SK-N-SH (cell line): ENCODE measurements around the gene ABHD17B. TPM values are rescaled to one million over a fixed set of nuclear protein-coding genes. Genes with fewer than 3 reads are reported as not detected.

Source experiments
- CTCF ChIA-PET: fragments of 300-600, 350-600 bp; formaldehyde crosslinking; extraction: SDS; loops from one replicate; lab custom pipeline; 2021; lab: Yijun Ruan, JAX
- POLR2A ChIA-PET: fragments of 350-600 bp; sonication (Branson Sonifier 250); formaldehyde crosslinking; extraction: SDS; loops from one replicate; lab custom pipeline; 2020; ENCODE audit warnings: antibody characterized with exemption, inconsistent platforms; lab: Yijun Ruan, JAX
- DNase-seq: peaks from one replicate; pipeline ENCODE4 v3.0.0; 2012
- H2AFZ ChIP-seq: fragments of 200-600 bp; sonication (generic); 2 replicates; pipeline ENCODE4 v1.8.1; 2016; ENCODE audit warnings: antibody characterized with exemption, mild to moderate bottlenecking, low read depth
- H3F3A ChIP-seq: fragments of 200-600 bp; sonication (generic); replicated peaks from 2 replicates; pipeline ENCODE3; 2016; ENCODE audit warnings: antibody characterized with exemption, mild to moderate bottlenecking; ENCODE audit not compliant: insufficient read depth
- H3K27ac ChIP-seq, 2 experiments: fragments of 200-500 bp in 1 of 2; fragments of 200-600 bp in 1 of 2; sonication (Bioruptor generic) in 1 of 2; sonication (generic), shearing (Covaris generic) in 1 of 2; 2 replicates each; pipeline versions ENCODE4 v1.5.1 to v1.6.1; 2014 to 2016; ENCODE audit warnings: low read depth in 2 of 2, inconsistent platforms in 1 of 2, low read length in 1 of 2, mild to moderate bottlenecking in 1 of 2, mixed read lengths in 1 of 2
- H3K27me3 ChIP-seq: fragments of 200-600 bp; sonication (generic), shearing (Covaris generic); 2 replicates; pipeline ENCODE4 v1.6.1; 2016; ENCODE audit warnings: mixed run types; ENCODE audit not compliant: insufficient read depth
- H3K36me3 ChIP-seq, 2 experiments: fragments of 200-500 bp in 1 of 2; fragments of 200-600 bp in 1 of 2; sonication (Bioruptor generic) in 1 of 2; sonication (generic) in 1 of 2; replicated peaks in 1 of 2; 2 replicates each; pipeline versions ENCODE3 to v1.5.1; 2014 to 2016; ENCODE audit warnings: low read length in 1 of 2, mild to moderate bottlenecking in 1 of 2; ENCODE audit not compliant: insufficient read depth in 2 of 2, control insufficient read depth in 1 of 2
- H3K4me1 ChIP-seq, 2 experiments: fragments of 200-500 bp in 1 of 2; fragments of 200-600 bp in 1 of 2; sonication (Bioruptor generic) in 1 of 2; sonication (generic), shearing (Covaris generic) in 1 of 2; 2 replicates each; pipeline versions ENCODE4 v1.5.1 to v1.6.1; 2014 to 2016; ENCODE audit warnings: low read depth in 1 of 2, low read length in 1 of 2, mixed run types in 1 of 2; ENCODE audit not compliant: insufficient read depth in 2 of 2, control insufficient read depth in 1 of 2
- H3K4me2 ChIP-seq: fragments of 200-600 bp; sonication (generic), shearing (Covaris generic); 2 replicates; pipeline ENCODE4 v1.6.1; 2017; ENCODE audit warnings: mixed run types
- H3K4me3 ChIP-seq, 2 experiments: fragments of 200-500 bp in 1 of 2; fragments of 200-600 bp in 1 of 2; sonication (Bioruptor generic) in 1 of 2; sonication (generic), shearing (Covaris generic) in 1 of 2; 2 replicates each; pipeline versions ENCODE4 v1.5.1 to v1.8.1; 2014 to 2016; ENCODE audit warnings: low read depth in 2 of 2, inconsistent platforms in 1 of 2, low read length in 1 of 2, mild to moderate bottlenecking in 1 of 2, mixed read lengths in 1 of 2, moderate library complexity in 1 of 2
- H3K79me2 ChIP-seq: fragments of 200-600 bp; sonication (generic); 2 replicates; pipeline ENCODE4 v1.8.1; 2017; ENCODE audit warnings: mild to moderate bottlenecking; ENCODE audit not compliant: insufficient read depth
- H3K9ac ChIP-seq: fragments of 200-600 bp; sonication (generic); 2 replicates; pipeline ENCODE4 v1.6.1; 2017; ENCODE audit warnings: mixed run types
- H3K9me2 ChIP-seq: fragments of 200-600 bp; sonication (generic); 2 replicates; pipeline ENCODE4 v1.6.1; 2017; ENCODE audit warnings: mixed run types
- H3K9me3 ChIP-seq: fragments of 200-600 bp; sonication (generic); 2 replicates; pipeline ENCODE4 v1.6.1; 2017; ENCODE audit warnings: mixed run types, mild to moderate bottlenecking, moderate library complexity
- H4K20me1 ChIP-seq: fragments of 200-600 bp; sonication (generic); 2 replicates; pipeline ENCODE4 v1.6.1; 2017; ENCODE audit warnings: mild to moderate bottlenecking, mixed run types; ENCODE audit not compliant: insufficient read depth
- EZH2phosphoT487 ChIP-seq: fragments of 200-600 bp; sonication (generic); IDR thresholded peaks from 2 replicates; pipeline ENCODE4 v1.6.1; 2017; ENCODE audit warnings: low read depth, mixed run types, mild to moderate bottlenecking, antibody characterized with exemption, moderate library complexity, borderline replicate concordance
- FOSL2 ChIP-seq: IDR thresholded peaks from 2 replicates; pipeline ENCODE4 v1.4.0; 2012; ENCODE audit warnings: low read depth, mild to moderate bottlenecking, moderate library complexity, borderline replicate concordance
- FOXM1 ChIP-seq: IDR thresholded peaks from 2 replicates; pipeline ENCODE4 v1.4.0; 2012; ENCODE audit warnings: low read depth, mild to moderate bottlenecking
- GABPA ChIP-seq: IDR thresholded peaks from 2 replicates; pipeline ENCODE4 v1.4.0; 2012; ENCODE audit warnings: low read depth, mild to moderate bottlenecking
- GATA2 ChIP-seq: sonication (generic); formaldehyde crosslinking; IDR thresholded peaks from 2 replicates; pipeline ENCODE4 v1.5.0; 2020; ENCODE audit warnings: mild to moderate bottlenecking, missing genetic modification reagents
- MXI1 ChIP-seq: IDR thresholded peaks from 2 replicates; pipeline ENCODE4 v1.6.1; 2012; ENCODE audit warnings: mild to moderate bottlenecking, low read depth, low read length, improper control_type of control experiment
- NFIC ChIP-seq: IDR thresholded peaks from 2 replicates; pipeline ENCODE4 v1.4.0; 2012; ENCODE audit warnings: borderline replicate concordance
- NRF1 ChIP-seq: IDR thresholded peaks from 2 replicates; pipeline ENCODE4 v1.6.1; 2012; ENCODE audit warnings: low read depth, mild to moderate bottlenecking, low read length
- RCOR1 ChIP-seq: fragments of 150-350 bp; IDR thresholded peaks from 2 replicates; pipeline ENCODE4 v1.6.1; 2017; ENCODE audit warnings: antibody characterized with exemption, low read length
- SMC3 ChIP-seq: IDR thresholded peaks from 2 replicates; pipeline ENCODE4 v1.6.1; 2012; ENCODE audit warnings: low read depth, low read length, improper control_type of control experiment
- TAF1 ChIP-seq: IDR thresholded peaks from 2 replicates; pipeline ENCODE4 v1.6.1; 2012; ENCODE audit warnings: low read depth, mild to moderate bottlenecking, low read length, moderate library complexity, borderline replicate concordance
- TEAD4 ChIP-seq: IDR thresholded peaks from 2 replicates; pipeline ENCODE4 v1.4.0; 2012; ENCODE audit warnings: mild to moderate bottlenecking, borderline replicate concordance; ENCODE audit not compliant: insufficient read depth
- ZBTB33 ChIP-seq: IDR thresholded peaks from 2 replicates; pipeline ENCODE4 v1.4.0; 2012; ENCODE audit warnings: low read depth, borderline replicate concordance
- WGBS: methylation state at CpG from one replicate; pipeline ENCODE4 v1.1.6; 2017; ENCODE audit warnings: low lambda C conversion rate; 5-methylcytosine and 5-hydroxymethylcytosine counted together
- polyA plus RNA-seq, 3 experiments: library from polyadenylated mRNA; depleted of rRNA; stranded (reverse); fragments of >200 nt; gene quantifications; 2 replicates each; pipeline ENCODE4 v1.2.3, GENCODE V29; 2012
- TF ChIP-seq, protein P1 (sequence below): fragments of 150-350 bp; IDR thresholded peaks from 2 replicates; pipeline ENCODE4 v1.6.1; 2016; ENCODE audit warnings: mild to moderate bottlenecking, low read depth, low read length
- TF ChIP-seq, protein P2 (sequence below): fragments of 150-350 bp; IDR thresholded peaks from 2 replicates; pipeline ENCODE4 v1.6.1; 2017; ENCODE audit warnings: antibody characterized with exemption, low read length, low read depth, borderline replicate concordance
- TF ChIP-seq, protein P3 (sequence below): IDR thresholded peaks from 2 replicates; pipeline ENCODE4; 2012

The ABHD17B gene
- polyA plus RNA-seq, 1 of the 3 experiments (the other 2 are of a cell fraction), result 7.3 TPM

GRCh38 chr9:71875345-71875744, 35.6 kb downstream of the ABHD17B start:
- no peak overlapping the region for H3K4me3 ChIP-seq
- no peak for DNase-seq
- ChIA-PET CTCF (interaction anchor here (1.7 kb wide), 1 partner anchor 21 kb away, joined by 3 read pairs; no protein-coding TSS in a partner anchor), POLR2A (no interaction called here)
- H3K4me2 ChIP-seq, result no peak overlapping the region
- H2AFZ ChIP-seq, result no peak overlapping the region
- H3F3A ChIP-seq, result no peaks in the 10 kb centered on the region
- no peak overlapping the region for H3K9ac ChIP-seq
- H4K20me1 ChIP-seq, result no peaks in the 10 kb centered on the region
- H3K27ac ChIP-seq, result no peak overlapping the region
- H3K79me2 ChIP-seq, result peaks cover 68% of the 10 kb centered on the region
- H3K27me3 ChIP-seq, result no peaks in the 10 kb centered on the region
- H3K36me3 ChIP-seq, result peaks cover 14 to 20% of the 10 kb centered on the region in 2 experiments
- no peaks in the 10 kb centered on the region for H3K4me1 ChIP-seq
- H3K9me3 ChIP-seq, result peaks cover 11% of the 10 kb centered on the region
- H3K9me2 ChIP-seq, result no peaks in the 10 kb centered on the region
- no peak for TF ChIP-seq EZH2phosphoT487
- TF ChIP-seq SMC3, result no peak
- no peak for TF ChIP-seq MXI1
- TF ChIP-seq FOSL2, result no peak
- WGBS, result 98% methylated on average over 6 of the region's 6 CpGs

DNA sequence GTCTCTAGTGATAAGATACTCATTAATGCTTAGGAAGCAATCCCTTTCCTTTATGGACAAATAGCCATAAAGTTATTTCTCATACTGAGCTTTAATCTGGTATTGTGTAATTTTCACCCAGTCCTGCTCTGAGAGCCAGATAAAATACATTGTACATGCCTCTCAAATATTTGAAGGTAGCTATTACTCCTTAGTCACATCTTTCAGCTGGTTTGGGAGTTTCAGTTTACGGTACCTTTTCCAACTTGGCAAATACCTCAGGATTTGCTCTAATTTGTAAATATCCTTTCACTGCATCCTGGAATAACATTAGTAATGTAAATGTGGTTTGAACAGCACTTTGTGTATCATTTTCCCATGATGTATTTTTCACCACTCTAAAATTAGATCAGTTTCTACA, 47.4 kb downstream of the ABHD17B start:
- 91% methylated on average over 1 of the region's 1 CpG for WGBS
- Histone ChIP-seq H3K4me2 (no peak overlapping the region), H3K36me3 (peaks cover 17 to 34% of the 10 kb centered on the region in 2 experiments), H3K4me1 (no peaks in the 10 kb centered on the region), H3K27ac (no peak overlapping the region), H4K20me1 (no peaks in the 10 kb centered on the region), H3K79me2 (no peaks in the 10 kb centered on the region), H3F3A (no peaks in the 10 kb centered on the region), H2AFZ (no peak overlapping the region), H3K9ac (no peak overlapping the region), H3K9me2 (no peaks in the 10 kb centered on the region), H3K27me3 (no peaks in the 10 kb centered on the region), H3K4me3 (no peak overlapping the region), H3K9me3 (peaks cover 15% of the 10 kb centered on the region)
- DNase-seq, result no peak
- TF ChIP-seq GABPA (no peak), SMC3 (no peak), NRF1 (no peak), NFIC (no peak)
- ChIA-PET CTCF (no interaction called here), POLR2A (no interaction called here)

GRCh38 chr9:71861618-71862017, 49.4 kb downstream of the ABHD17B start:
- Histone ChIP-seq H3F3A (no peaks in the 10 kb centered on the region), H3K9ac (no peak overlapping the region), H3K27ac (no peak overlapping the region), H3K9me3 (peaks cover 15% of the 10 kb centered on the region), H3K36me3 (peaks cover 11 to 25% of the 10 kb centered on the region in 2 experiments), H3K4me3 (no peak overlapping the region), H4K20me1 (no peaks in the 10 kb centered on the region), H3K4me2 (no peak overlapping the region), H3K4me1 (no peaks in the 10 kb centered on the region), H3K9me2 (no peaks in the 10 kb centered on the region), H3K27me3 (no peaks in the 10 kb centered on the region), H2AFZ (no peak overlapping the region), H3K79me2 (no peaks in the 10 kb centered on the region)
- WGBS, result 95% methylated on average over 3 of the region's 3 CpGs
- TF ChIP-seq FOXM1 (no peak), ZBTB33 (no peak), TEAD4 (no peak), GATA2 (CRISPR knock-in tag) (no peak), RCOR1 (no peak), FOSL2 (no peak), TAF1 (no peak)
- TF ChIP-seq, protein P1, sequence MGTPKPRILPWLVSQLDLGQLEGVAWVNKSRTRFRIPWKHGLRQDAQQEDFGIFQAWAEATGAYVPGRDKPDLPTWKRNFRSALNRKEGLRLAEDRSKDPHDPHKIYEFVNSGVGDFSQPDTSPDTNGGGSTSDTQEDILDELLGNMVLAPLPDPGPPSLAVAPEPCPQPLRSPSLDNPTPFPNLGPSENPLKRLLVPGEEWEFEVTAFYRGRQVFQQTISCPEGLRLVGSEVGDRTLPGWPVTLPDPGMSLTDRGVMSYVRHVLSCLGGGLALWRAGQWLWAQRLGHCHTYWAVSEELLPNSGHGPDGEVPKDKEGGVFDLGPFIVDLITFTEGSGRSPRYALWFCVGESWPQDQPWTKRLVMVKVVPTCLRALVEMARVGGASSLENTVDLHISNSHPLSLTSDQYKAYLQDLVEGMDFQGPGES, result no peak
- TF ChIP-seq, protein P2, sequence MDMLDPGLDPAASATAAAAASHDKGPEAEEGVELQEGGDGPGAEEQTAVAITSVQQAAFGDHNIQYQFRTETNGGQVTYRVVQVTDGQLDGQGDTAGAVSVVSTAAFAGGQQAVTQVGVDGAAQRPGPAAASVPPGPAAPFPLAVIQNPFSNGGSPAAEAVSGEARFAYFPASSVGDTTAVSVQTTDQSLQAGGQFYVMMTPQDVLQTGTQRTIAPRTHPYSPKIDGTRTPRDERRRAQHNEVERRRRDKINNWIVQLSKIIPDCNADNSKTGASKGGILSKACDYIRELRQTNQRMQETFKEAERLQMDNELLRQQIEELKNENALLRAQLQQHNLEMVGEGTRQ, result no peak
- TF ChIP-seq, protein P3, sequence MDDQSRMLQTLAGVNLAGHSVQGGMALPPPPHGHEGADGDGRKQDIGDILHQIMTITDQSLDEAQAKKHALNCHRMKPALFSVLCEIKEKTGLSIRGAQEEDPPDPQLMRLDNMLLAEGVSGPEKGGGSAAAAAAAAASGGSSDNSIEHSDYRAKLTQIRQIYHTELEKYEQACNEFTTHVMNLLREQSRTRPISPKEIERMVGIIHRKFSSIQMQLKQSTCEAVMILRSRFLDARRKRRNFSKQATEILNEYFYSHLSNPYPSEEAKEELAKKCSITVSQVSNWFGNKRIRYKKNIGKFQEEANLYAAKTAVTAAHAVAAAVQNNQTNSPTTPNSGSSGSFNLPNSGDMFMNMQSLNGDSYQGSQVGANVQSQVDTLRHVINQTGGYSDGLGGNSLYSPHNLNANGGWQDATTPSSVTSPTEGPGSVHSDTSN, result no peak
- no peak for DNase-seq
- CTCF ChIA-PET, result no interaction called here
- POLR2A ChIA-PET, result no interaction called here
